A673 (cell line): ENCODE results near the gene PANX3. TPM values are rescaled to one million over a fixed set of nuclear protein-coding genes. Genes with fewer than 3 reads are reported as not detected.
A peak's percentile ranks its signal among the peaks of the same experiment; 100 is the strongest.

Experiments used
- Bru-seq: library from RNA; stranded (reverse); fragments of 400-500 nt; gene quantifications from one replicate; lab custom pipeline; 2021; lab: Mats Ljungman, UMichigan
- BruChase-seq, 2 experiments: library from RNA; stranded (reverse); fragments of 400-500 nt; gene quantifications; one replicate each; lab custom pipeline; 2021; lab: Mats Ljungman, UMichigan
- BruUV-seq: library from RNA; stranded (reverse); fragments of 400-500 nt; replicated peaks from 2 replicates; lab custom pipeline; 2021; lab: Mats Ljungman, UMichigan
- CTCF ChIA-PET: fragments of 300-600 bp; sonication (Branson Sonifier 250); formaldehyde crosslinking; loops from one replicate; lab custom pipeline; 2022; ENCODE audit warnings: antibody characterized with exemption; lab: Charles Lee
- POLR2A ChIA-PET: fragments of 300-600 bp; sonication (Branson Sonifier 250); formaldehyde crosslinking; loops from one replicate; lab custom pipeline; 2022; ENCODE audit warnings: antibody characterized with exemption; ENCODE audit not compliant: low non-redundant PET; lab: Charles Lee
- DNase-seq: peaks from one replicate; pipeline ENCODE4 v3.0.0-alpha.2; 2015; ENCODE audit warnings: low spot score
- H3K27ac ChIP-seq: fragments of 200-600 bp; sonication (generic); 2 replicates; pipeline ENCODE4 v1.5.1; 2016; ENCODE audit warnings: mixed run types, low read depth, mild to moderate bottlenecking, mixed read lengths, antibody characterized with exemption, low read length; ENCODE audit not compliant: poor library complexity, severe bottlenecking
- H3K27me3 ChIP-seq: fragments of 200-600 bp; sonication (generic); replicated peaks from 2 replicates; pipeline ENCODE4 v1.6.1; 2017; ENCODE audit warnings: mixed run types, low read depth, mild to moderate bottlenecking, mixed read lengths, antibody characterized with exemption, low read length; ENCODE audit not compliant: insufficient read depth, poor library complexity
- H3K36me3 ChIP-seq: fragments of 200-600 bp; sonication (generic); 2 replicates; pipeline ENCODE4 v1.6.1; 2016; ENCODE audit warnings: mixed run types, mild to moderate bottlenecking, mixed read lengths, antibody characterized with exemption, low read length; ENCODE audit not compliant: insufficient read depth, poor library complexity, severe bottlenecking
- H3K4me1 ChIP-seq: fragments of 200-600 bp; sonication (generic); 2 replicates; pipeline ENCODE4 v1.6.1; 2017; ENCODE audit warnings: mixed run types, mild to moderate bottlenecking, mixed read lengths, antibody characterized with exemption, low read length; ENCODE audit not compliant: insufficient read depth, poor library complexity, severe bottlenecking
- H3K4me3 ChIP-seq: fragments of 200-600 bp; sonication (generic); 2 replicates; pipeline ENCODE4 v1.5.1; 2016; ENCODE audit warnings: low read depth, mixed run types, mild to moderate bottlenecking, mixed read lengths, low read length; ENCODE audit not compliant: poor library complexity, severe bottlenecking
- H3K9me3 ChIP-seq: fragments of 200-600 bp; sonication (generic); 2 replicates; pipeline ENCODE4 v1.6.1; 2016; ENCODE audit warnings: mixed run types, low read depth, mild to moderate bottlenecking, mixed read lengths, antibody characterized with exemption, low read length; ENCODE audit not compliant: poor library complexity, severe bottlenecking
- CTCF ChIP-seq: fragments of 300-800, 200-600 bp; sonication (generic); conservative IDR thresholded peaks from 2 replicates; pipeline ENCODE4 v1.5.1; 2017; ENCODE audit warnings: low read depth, mild to moderate bottlenecking, antibody characterized with exemption, low read length, moderate library complexity, mixed read lengths
- EZH2 ChIP-seq: fragments of 200-600 bp; sonication (generic); IDR thresholded peaks from 2 replicates; pipeline ENCODE4 v1.6.1; 2017; ENCODE audit warnings: borderline replicate concordance, low read depth, mild to moderate bottlenecking, mixed read lengths, antibody characterized with exemption, low read length; ENCODE audit not compliant: poor library complexity, severe bottlenecking
- intact Hi-C: fragments of 100-400 bp; cut with micrococcal nuclease; formaldehyde crosslinking; loops from one replicate; pipeline ENCODE4 v1.10.0; 2022; ENCODE audit not compliant: unreplicated experiment
- long read RNA-seq: library from polyadenylated mRNA; stranded (forward); transcript quantifications from one replicate; pipeline ENCODE4 v2.0.0, GENCODE V29; 2022
- total RNA-seq: library from RNA; stranded (reverse); gene quantifications from 2 replicates; pipeline ENCODE4 v1.2.3, GENCODE V29; 2021

PANX3 gene, protein sequence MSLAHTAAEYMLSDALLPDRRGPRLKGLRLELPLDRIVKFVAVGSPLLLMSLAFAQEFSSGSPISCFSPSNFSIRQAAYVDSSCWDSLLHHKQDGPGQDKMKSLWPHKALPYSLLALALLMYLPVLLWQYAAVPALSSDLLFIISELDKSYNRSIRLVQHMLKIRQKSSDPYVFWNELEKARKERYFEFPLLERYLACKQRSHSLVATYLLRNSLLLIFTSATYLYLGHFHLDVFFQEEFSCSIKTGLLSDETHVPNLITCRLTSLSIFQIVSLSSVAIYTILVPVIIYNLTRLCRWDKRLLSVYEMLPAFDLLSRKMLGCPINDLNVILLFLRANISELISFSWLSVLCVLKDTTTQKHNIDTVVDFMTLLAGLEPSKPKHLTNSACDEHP
- total RNA-seq (not detected in 2 replicates), Bru-seq, nascent RNA (not detected), BruChase-seq, experiment 1, labeled RNA remaining after a 2-hour chase (percentile 9 among the genes with signal in this experiment), BruChase-seq, experiment 2, labeled RNA remaining after a 6-hour chase (not detected)
- long read RNA-seq = 0 reads

DNA sequence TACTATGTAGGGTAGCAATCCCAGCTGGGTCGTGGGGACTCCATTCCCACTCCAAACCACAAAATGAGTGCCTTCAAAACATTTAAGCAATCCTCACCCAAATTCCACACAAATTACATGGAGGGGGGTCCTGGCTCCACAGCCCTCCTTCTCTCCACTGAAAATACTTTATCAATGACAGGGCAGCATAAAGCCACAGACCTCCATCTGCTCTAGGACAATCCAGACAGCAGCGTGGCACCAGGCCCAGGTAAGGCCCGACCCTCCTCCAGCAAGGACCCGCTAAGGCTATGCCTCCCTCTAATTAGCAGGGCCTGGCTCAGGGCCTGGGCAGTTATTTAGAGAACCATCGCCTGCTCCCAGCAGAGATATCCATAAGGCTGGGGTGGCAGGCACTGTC is at the start of gene PANX3:
Gene PANX3 (plus strand): TSS at position 365 of the 400 bp plus-strand sequence. CDS start 129 bp downstream, outside the sequence.
- BruUV-seq = no TSS peak
- DNase-seq = no peak
- H3K4me3 ChIP-seq = no peak within 1 kb of the TSS
- H3K27me3 ChIP-seq = no peaks in the 10 kb centered on the region
- H3K4me1 ChIP-seq = peaks cover 9% of the 10 kb centered on the region
- CTCF ChIA-PET = interaction anchor here (0.6 kb wide), 2 partner anchors 26 to 167 kb away, joined by 3 to 9 read pairs; no protein-coding TSS in a partner anchor
- no peaks in the 10 kb centered on the region for H3K36me3 ChIP-seq
- TF ChIP-seq EZH2 (no peak), CTCF (no peak)
- H3K27ac ChIP-seq = no peak within 1 kb of the TSS
- POLR2A ChIA-PET = no interaction called here
- H3K9me3 ChIP-seq = no peaks in the 10 kb centered on the region
- intact Hi-C loops = no loop called here

DNA sequence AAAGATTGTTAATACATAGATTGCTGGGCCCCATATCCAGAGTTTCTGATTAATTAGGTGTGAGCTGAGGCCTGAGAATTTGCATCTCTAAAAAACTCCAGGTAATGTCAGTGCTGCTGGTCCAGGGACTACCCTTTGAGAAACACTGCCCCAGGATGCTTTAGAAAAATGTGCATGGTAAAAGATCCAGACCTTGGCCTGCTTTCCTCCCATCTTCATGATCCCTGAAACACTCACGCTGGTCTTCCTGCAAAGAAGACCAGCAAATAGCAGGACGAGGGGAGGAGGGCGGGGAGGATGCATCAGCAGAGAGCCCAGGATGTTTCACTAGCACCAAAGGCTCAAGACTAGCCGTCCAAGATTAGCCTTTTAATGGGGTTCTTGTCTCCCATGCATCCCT is 41.5 kb upstream of the PANX3 start, which contains the start of gene OR8A1:
Gene OR8A1 (plus strand): TSS at position 301 of the 400 bp plus-strand sequence. CDS start 123 bp downstream, outside the sequence.
- no TSS peak for BruUV-seq
- intact Hi-C loops = no loop called here
- H3K4me1 ChIP-seq = no peaks in the 10 kb centered on the region
- H3K36me3 ChIP-seq = no peaks in the 10 kb centered on the region
- ChIA-PET POLR2A (no interaction called here), CTCF (no interaction called here)
- no peak for DNase-seq
- TF ChIP-seq CTCF (no peak), EZH2 (no peak)
- H3K27me3 ChIP-seq = no peaks in the 10 kb centered on the region
- H3K9me3 ChIP-seq = no peaks in the 10 kb centered on the region
- H3K4me3 ChIP-seq = no peak within 1 kb of the TSS
- H3K27ac ChIP-seq = no peak within 1 kb of the TSS

DNA sequence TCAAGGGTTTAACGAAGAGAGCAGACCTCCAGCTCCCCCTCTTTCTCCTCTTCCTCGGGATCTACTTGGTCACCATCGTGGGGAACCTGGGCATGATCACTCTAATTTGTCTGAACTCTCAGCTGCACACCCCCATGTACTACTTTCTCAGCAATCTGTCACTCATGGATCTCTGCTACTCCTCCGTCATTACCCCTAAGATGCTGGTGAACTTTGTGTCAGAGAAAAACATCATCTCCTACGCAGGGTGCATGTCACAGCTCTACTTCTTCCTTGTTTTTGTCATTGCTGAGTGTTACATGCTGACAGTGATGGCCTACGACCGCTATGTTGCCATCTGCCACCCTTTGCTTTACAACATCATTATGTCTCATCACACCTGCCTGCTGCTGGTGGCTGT is 41.1 kb upstream of the PANX3 start:
- no TSS peak for BruUV-seq
- POLR2A ChIA-PET = no interaction called here
- TF ChIP-seq EZH2 (no peak), CTCF (no peak)
- H3K4me3 ChIP-seq = no peak overlapping the region
- CTCF ChIA-PET = no interaction called here
- H3K9me3 ChIP-seq = no peaks in the 10 kb centered on the region
- H3K4me1 ChIP-seq = no peaks in the 10 kb centered on the region
- no peaks in the 10 kb centered on the region for H3K27me3 ChIP-seq
- no peak for DNase-seq
- H3K36me3 ChIP-seq = no peaks in the 10 kb centered on the region
- intact Hi-C loops = no loop called here
- H3K27ac ChIP-seq = no peak overlapping the region
